HEK293T (cell line): ENCODE data around the gene DEUP1.

Source experiments
- BHLHE40 ChIP-seq: fragments of 450-650 bp; IDR thresholded peaks from 2 replicates; pipeline ENCODE4 v1.6.1; 2016; ENCODE audit warnings: mild to moderate bottlenecking, moderate library complexity, borderline replicate concordance
- ELF4 ChIP-seq: fragments of 450-650 bp; IDR thresholded peaks from 2 replicates; pipeline ENCODE4 v1.6.1; 2017; ENCODE audit warnings: antibody characterized with exemption
- FOXM1 ChIP-seq: fragments of 450-650 bp; IDR thresholded peaks from 2 replicates; pipeline ENCODE4 v1.6.1; 2017; ENCODE audit warnings: mild to moderate bottlenecking, borderline replicate concordance
- NFRKB ChIP-seq: fragments of 450-650 bp; IDR thresholded peaks from 2 replicates; pipeline ENCODE4 v1.6.1; 2016; ENCODE audit warnings: mild to moderate bottlenecking, moderate library complexity
- SP1 ChIP-seq: fragments of 450-650 bp; IDR thresholded peaks from 2 replicates; pipeline ENCODE4 v1.6.1; 2017

DNA sequence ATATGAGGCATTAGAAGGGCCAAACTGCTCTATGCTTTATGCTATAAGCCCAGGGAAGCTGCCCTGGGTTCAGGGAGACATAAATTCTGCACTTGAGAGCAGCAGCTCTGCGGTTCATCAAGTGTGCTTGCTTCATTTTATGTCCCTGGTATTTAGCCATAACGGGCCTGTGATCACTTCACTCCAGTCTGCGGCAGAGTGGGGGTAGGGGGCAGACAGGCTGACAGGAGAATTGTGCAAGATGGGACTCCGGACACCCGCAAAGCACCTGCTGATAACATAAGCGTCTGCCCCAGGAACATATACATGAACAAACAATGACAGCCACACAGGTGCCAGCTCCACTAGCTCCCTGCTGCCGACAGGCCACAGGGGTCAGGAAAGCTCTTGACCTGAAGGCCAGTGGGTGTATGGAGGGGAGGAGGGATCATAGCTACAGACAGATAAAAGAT is 156.5 kb downstream of the DEUP1 start:
- no peak for TF ChIP-seq NFRKB
- TF ChIP-seq FOXM1, result no peak
- no peak for TF ChIP-seq ELF4
- TF ChIP-seq SP1, result no peak
- TF ChIP-seq BHLHE40, result no peak
